ENCODE data around the gene GNG8.
"Not testable (repeated sequence)": the region's sequence is repeated elsewhere in the genome, so short reads cannot be mapped to it uniquely, and the experiment has no call there.

Gene GNG8

GRCh38 chr19:46644720-46645119 is 8.7 kb upstream of the GNG8 start:
- no peak for DNase-seq

GRCh38 chr19:46640656-46641055 is 4.7 kb upstream of the GNG8 start:
- no peak for DNase-seq

GRCh38 chr19:46639358-46640182 is 3.6 kb upstream of the GNG8 start:
- no peak for DNase-seq

GRCh38 chr19:46637224-46637623 is 1.2 kb upstream of the GNG8 start:
- DNase-seq, result no peak

- DNase-seq, result peak; percentile 54 to 81
These were observed 1.3 kb downstream of the GNG8 start for GRCh38 chr19:46634656-46635218.

- peak; percentile 63 to 66 for DNase-seq
These were observed 1.9 kb downstream of the GNG8 start for GRCh38 chr19:46634045-46634655.

- no peak for DNase-seq
These were observed 2.9 kb downstream of the GNG8 start for GRCh38 chr19:46633130-46633529.

GRCh38 chr19:46631481-46631880 is 4.5 kb downstream of the GNG8 start:
- DNase-seq, result peak in 1 of 2 experiments; percentile 12

- DNase-seq, result peak; percentile 41 to 74
These were observed 5.3 kb downstream of the GNG8 start for GRCh38 chr19:46630586-46631205.

GRCh38 chr19:46629546-46630025 is 6.4 kb downstream of the GNG8 start:
- DNase-seq, result peak in 1 of 2 experiments; percentile 26

- DNase-seq, result not testable (repeated sequence)
These were observed 7.0 kb downstream of the GNG8 start for GRCh38 chr19:46628970-46629369.

GRCh38 chr19:46626446-46626845 is 9.6 kb downstream of the GNG8 start:
- DNase-seq, result no peak

- no peak for DNase-seq
These were observed 10.3 kb downstream of the GNG8 start for GRCh38 chr19:46625731-46626130.

- DNase-seq, result no peak
These were observed 10.9 kb downstream of the GNG8 start, which contains the start of gene PTGIR for GRCh38 chr19:46624958-46625661. Gene PTGIR, minus strand, starts transcription at chr19:46625089. Its CDS starts 864 bp downstream, at chr19:46624225.

GRCh38 chr19:46623915-46624502 is 12.0 kb downstream of the GNG8 start:
- no peak for DNase-seq

GRCh38 chr19:46622118-46622446 is 13.9 kb downstream of the GNG8 start:
- no peak for DNase-seq

GRCh38 chr19:46621191-46622117 is 14.5 kb downstream of the GNG8 start:
- no peak for DNase-seq

- peak; percentile 24 to 42 for DNase-seq
These were observed 15.3 kb downstream of the GNG8 start for GRCh38 chr19:46620716-46621115.

GRCh38 chr19:46620267-46620666 is 15.7 kb downstream of the GNG8 start:
- peak in 1 of 2 experiments; percentile 42 for DNase-seq

- DNase-seq, result peak; percentile 28 to 48
These were observed 17.3 kb downstream of the GNG8 start for GRCh38 chr19:46618670-46619231.

GRCh38 chr19:46617601-46618000 is 18.4 kb downstream of the GNG8 start:
- no peak for DNase-seq
